SK-N-SH (cell line): Measurements from ENCODE around the gene LMBR1.

ENCODE experiments used
- CTCF ChIP-seq: fragments of 200-600 bp; sonication (generic); IDR thresholded peaks from 2 replicates; pipeline ENCODE4 v1.6.1; 2017; ENCODE audit warnings: antibody characterized with exemption, mild to moderate bottlenecking, moderate library complexity
- EP300 ChIP-seq, 2 experiments: IDR thresholded peaks; 2 replicates each; pipeline versions ENCODE4 v1.4.0 to v1.6.1; 2012; ENCODE audit warnings: borderline replicate concordance in 1 of 2, low read depth in 1 of 2, low read length in 1 of 2

DNA sequence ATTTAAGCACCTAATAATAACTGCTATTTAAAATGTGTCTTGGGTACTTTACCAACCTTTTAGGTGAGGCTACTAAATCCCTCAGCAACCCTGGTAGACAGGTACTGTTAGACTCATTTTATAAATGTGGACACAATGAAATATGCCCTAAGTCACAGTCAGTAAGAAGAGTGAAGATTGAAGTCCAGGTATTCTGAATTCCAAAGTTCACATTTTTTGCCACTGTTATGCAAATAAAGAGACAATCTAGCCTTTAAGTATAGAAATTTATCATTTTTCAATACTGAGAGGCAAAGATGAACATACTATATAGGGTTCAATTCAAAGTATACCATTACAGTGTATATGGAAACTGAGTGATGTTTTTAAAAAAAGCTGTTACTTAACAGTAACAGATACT, 102.7 kb downstream of the LMBR1 start:
- TF ChIP-seq CTCF = no peak
- no peak for TF ChIP-seq EP300 (IDR thresholded peaks at IDR 0.05; ENCODE audit: borderline replicate concordance in 1 of 2, low read depth in 1 of 2, low read length in 1 of 2)
